Cardiac septum (tissue), 1 donor: ENCODE measurements around the gene PSMD5. TPM values are rescaled to one million over a fixed set of nuclear protein-coding genes. Genes with fewer than 3 reads are reported as not detected.

Source experiments
- DNase-seq: peaks from one replicate; pipeline ENCODE4 v3.0.0-alpha.2; 2020; ENCODE audit warnings: low spot score
- intact Hi-C: fragments of 100-400 bp; cut with DNase I; formaldehyde crosslinking; loops from one replicate; pipeline ENCODE4 v1.14.0; 2022
- long read RNA-seq: library from polyadenylated mRNA; unstranded; transcript quantifications from one replicate; pipeline ENCODE4 v2.0.0, GENCODE V29; 2021
- total RNA-seq: library from RNA; stranded (reverse); fragmentation: NEBNext Ultra II Directional; extraction: Animal tissue kit (Norgen Biotek cat#: 25700); gene quantifications from one replicate; pipeline ENCODE4 v1.2.1, GENCODE V29; 2021
- donor health status: DM: no; HTN: no; CAD: no.

PSMD5 gene
- total RNA-seq = 13.5 TPM
- long read RNA-seq, transcript PSMD5-201 (10 exons, 3,443 nt) = major isoform, 17 of 18 reads
- long read RNA-seq, partial matches to known transcripts = 0 of 18 reads
- long read RNA-seq, other reads (novel, unspliced or antisense) = 1 of 18 reads

DNA sequence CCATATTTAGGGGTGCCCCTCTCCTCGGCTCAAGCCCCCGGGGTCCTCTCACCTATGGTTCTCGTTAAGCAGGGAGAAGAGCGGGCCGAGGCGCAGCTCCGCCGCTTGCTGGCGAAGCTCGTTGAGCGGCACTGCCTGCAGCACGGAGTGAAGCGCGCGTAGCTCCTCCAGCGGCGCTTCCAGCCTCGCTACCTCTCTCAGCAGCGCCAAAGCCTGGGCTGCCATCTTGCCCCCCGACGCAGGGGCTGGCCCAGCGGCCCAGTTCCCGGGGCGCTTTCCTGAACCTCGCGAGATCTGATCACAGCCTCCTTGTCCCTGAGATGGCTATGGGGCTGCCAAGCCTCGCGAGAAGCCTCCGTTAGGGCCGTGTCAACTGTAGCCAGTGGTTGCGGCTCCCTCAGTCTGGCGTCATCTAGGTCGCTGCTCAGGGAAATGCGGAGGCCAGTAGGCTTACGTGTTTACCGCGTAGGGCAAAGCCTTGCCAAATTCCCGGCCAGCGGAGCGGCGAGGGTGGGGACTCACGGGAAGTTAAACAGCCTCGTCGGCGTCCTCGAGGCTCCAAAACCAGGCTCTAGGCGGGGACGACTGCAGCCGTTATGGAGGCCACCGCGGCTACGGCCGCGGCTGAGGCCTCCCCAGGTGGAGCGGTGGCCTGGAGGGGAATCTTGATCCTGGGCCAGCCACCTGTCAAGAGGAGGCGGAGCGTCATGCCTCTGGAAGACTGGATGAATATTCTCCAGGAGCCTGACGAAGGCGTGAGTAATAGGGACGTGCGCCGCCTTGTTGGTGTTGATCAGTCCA, at the start of gene PSMD5:
PSMD5 (minus strand) TSS at position 238 of the 801 bp plus-strand sequence; CDS start at position 225, 13 bp downstream.
- intact Hi-C loops = loop anchor here (5.0 kb wide), 2 partner anchors 34 to 51 kb away; partner anchors contain the start of genes FBXW2 and PHF19
- peak; percentile 98 for DNase-seq

DNA sequence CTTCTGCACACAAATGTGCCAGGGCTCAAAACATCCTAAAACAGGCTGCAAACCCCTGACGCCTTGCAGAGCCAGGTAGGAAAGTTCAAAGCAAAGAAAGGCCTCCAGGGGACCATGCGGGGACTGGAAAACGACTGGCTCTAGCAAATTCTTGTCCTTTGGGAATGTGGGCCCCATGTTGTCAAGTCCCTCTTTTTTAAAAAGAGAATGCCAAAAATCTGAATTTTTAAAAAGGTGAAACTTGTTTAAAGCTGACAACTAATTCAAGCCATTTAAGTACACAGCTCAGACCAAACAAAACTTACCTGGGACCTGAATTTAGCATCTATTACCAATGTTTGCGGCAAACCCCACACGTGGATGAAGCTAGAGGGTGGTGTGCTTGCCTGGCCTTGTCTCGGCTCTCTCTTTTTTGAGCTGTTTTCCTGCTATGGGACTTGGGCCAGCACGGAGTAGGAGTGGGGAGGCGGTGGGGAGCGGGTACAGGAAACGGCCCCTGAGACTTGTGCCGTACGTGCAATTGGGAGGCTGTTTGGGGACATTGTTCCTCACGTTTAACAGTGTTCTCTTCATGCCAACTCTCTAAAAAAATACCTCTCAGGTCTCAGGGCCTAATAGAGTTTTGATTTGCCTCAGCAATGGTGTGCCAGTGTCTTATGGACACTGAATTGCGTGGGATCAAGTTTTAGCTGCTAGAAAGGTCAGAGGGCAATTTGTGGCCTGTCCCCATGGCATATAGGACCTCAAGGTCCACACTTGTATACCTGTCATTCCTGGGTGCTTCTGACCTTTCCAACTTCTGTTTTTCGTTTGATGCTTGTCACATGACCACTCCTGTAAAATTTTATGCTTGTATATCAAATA, 49.4 kb upstream of the PSMD5 start:
- DNase-seq = no peak
- intact Hi-C loops = no loop called here

DNA sequence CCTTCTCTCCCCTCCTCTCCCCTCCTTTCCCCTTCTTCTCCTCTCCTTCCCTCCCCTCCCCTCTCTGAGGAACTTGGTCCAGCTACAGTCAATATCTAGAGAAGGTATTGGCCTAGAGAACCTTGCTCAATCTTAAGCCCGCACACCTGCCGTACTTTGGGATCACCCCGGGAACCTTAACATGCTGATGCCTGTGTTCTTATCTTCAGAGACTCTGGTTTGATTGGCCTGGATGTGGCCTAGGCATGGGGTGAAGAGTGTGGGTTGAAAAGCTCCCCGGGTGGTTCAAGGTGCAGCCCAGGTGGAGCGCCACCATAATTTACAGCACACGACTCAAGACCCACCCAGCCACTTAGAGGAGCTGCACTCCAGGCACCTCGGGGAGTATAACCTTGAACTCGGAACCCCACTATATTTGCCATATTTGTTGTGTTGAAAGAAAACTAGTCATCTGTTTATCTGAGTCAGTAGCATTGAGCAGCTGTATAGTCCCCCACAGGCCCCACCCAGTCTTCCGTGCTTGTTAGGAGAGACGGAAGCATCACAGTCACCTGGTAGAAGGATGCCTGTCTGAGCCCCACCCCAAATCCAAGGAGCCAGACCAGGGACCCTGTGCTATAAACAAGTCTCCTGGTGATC, 48.6 kb upstream of the PSMD5 start:
- intact Hi-C loops = no loop called here
- DNase-seq = no peak

DNA sequence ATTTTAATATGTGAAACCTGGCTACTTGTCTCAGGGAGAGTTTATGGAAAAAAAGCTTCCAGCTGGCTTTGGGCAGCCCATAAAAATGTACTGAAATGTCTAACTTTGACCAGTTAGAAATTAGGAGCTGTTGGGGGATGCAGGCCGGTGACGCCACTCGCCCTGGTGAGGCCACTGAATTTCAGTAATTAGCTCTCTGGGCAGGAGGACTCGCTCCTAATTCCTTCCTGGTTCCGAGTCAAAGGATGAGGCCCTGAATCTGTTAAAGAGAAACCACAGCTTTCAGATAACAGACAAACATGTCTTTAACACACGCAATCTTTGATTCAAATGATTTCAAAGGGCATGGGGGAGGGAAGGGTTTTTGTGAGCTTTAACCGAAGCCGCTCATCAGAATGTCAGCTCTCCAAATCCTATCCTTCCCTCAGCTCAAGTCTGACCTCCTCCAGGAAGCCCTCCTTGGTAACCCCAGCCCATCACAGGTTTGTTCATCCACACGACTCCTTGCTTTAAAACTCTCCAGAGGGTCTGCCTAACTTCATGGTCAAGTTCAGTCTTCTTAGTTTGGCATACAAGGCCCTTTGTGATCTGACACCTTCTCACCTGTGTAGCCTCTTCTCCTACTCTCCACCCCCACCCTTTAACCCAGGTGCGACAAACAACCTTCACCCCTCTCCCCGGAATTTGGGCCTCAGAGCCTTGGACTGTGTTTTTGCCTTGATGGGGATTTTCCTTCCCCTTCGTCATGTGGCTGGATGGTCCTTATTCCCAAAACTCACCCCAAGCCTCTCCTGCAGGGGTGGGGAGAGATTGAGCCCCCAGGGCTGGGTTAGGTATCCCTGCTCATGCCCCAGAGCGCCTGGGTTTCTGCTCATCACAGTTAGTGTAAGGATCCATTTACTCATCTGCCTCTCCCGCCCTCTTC, 47.9 kb upstream of the PSMD5 start:
- intact Hi-C loops = no loop called here
- no peak for DNase-seq

- intact Hi-C loops = no loop called here
- DNase-seq = no peak
Observed at GRCh38 chr9:120889606-120890271, 47.0 kb upstream of the PSMD5 start.

DNA sequence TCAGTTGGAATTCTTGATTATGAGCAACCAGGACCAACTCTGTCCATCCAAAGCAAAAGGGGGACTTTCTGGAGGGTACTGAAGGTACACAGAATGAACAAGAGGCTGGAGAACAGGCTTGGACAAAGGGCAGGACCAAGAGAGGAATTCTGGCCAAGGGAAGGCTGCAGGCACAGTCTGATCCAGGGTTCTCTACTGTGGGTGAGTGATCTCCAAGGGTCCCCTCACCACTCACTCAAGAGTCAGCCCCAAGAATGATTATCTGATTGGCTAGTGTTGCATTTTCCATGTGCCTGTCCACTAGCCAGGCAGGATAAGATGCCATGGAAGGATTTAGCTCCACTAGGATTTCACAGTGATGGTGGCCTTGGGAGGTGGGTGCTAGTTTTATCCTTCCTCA, 45.9 kb upstream of the PSMD5 start:
- intact Hi-C loops = no loop called here
- DNase-seq = no peak

DNA sequence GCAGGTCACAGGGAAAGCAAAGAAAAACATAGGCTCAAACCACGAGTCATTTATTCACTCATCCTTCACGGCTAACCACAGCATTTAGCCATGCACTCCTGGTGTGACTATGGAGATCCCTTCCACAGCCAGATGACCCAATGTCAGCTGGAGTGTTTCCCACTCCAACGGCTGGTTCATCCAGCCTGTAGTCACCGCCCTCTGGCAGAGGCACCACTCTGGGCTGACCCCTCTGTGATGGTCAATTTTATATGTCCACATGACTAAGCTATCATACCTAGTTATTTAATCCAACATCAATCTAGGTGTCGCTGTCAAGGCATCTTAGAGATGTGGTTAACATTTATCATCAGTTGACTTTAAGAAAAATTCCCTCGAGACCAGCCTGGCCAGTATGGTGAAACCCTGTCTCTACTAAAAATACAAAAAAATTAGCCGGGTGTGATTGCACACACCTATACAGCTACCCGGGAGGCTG, 43.8 kb upstream of the PSMD5 start:
- DNase-seq = no peak
- intact Hi-C loops = no loop called here

DNA sequence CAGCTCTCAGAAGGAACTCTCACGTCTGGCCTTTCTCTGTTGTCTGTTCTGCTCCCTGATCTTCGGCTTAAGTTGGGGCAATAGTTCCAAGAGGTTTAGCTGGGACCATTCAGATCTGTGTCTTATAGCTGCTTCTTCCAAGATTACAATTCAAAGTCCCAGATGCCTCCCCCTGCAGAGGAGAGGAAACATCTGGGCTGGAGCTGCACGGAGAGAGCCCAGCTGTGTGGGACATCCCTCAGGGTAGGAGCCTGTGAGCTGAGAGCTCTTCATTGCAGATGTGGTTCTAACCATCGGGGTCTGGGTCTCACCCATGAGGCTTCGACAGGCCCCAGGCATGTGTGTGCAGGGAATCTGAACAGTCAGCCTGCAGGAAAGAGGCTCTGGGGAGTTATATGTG, 43.2 kb upstream of the PSMD5 start:
- no peak for DNase-seq
- intact Hi-C loops = no loop called here

DNA sequence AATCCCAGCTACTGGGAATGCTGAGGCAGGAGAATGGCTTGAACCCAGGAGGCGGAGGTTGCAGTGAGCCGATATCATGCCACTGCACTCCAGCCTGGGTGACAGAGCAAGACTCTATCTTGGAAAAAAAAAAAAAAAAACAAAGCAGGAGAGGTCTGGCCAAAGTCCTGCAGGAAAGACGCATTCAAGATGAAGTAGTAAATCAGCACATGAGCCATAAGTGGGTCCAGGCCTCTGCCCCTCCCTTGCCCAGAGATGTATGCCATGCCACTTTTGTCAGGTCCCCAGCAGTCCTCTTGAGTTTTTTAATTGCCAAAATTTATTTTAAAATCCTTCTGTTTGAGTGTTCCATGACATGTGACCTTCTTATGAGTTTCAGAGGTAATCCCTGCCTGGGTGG, 42.7 kb upstream of the PSMD5 start:
- DNase-seq = no peak
- intact Hi-C loops = no loop called here

- DNase-seq = no peak
- intact Hi-C loops = no loop called here
Observed at GRCh38 chr9:120883608-120883996, 40.9 kb upstream of the PSMD5 start.

GRCh38 chr9:120882935-120883607, 40.3 kb upstream of the PSMD5 start:
- DNase-seq = no peak
- intact Hi-C loops = no loop called here

DNA sequence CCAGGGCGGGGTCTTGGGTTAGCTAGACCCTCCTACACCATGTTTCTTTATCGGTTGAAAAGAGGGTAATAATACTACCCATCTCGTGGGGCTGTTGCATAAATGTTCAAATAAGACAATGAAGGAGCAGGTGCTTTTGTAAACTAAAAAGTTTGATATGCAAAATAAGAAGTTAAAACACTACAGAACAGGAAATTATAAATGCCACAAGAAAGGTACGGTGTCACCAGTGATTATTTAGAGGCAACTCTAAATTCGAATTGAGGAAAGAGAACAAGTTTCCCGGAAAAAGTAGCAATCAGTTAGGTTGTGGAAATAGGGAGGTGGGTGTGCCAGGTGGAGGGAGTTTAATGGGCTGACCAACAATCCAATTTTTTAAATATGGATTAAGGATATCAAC, 36.7 kb upstream of the PSMD5 start:
- no peak for DNase-seq
- intact Hi-C loops = loop anchor here (5.0 kb wide), 1 partner anchor 37 kb away; the partner anchor contains the start of gene PSMD5

DNA sequence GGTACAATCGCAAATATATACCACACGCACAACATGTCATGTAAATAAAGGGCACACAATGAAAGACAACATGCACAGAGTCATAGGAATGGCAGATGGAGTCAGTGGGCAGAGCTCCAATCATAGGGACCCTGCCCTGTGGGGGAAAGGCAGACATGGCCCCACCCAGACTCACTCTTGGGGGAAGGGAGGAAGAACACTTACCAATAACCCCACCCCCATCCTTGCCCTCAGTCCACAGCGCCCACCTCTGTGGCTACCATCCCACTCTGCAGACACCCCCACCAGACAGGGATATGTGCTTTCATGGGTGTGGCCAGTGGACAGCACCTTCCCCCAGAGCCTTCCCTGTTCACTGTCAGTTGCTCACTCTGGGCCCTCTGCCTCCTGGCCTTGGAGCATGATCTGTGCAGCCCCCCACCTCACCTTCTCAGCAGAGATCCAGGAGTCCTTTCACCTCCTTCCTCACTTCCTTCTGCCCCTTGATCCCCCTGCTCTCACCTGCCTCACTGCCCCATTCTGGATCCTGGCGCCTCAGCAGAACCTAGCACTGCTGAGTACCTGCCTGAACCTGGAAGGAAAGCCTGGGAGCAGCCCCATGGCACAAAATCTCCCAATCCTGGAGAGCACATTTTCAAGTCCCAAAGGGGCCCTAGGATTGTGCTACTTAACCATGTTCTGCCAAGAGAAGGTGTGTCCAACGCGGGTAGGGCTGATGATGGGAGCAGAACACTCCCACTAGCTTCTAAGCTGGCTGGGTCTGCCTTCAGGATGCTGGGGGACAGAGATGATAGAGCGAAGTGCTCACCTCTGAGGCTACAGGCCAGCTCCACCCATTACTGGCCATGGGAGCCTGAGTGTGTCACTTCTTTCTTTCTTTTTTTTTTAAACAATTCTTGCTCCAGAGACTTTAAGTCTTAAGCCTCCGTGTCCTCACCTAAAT, 35.7 kb upstream of the PSMD5 start:
- intact Hi-C loops = loop anchor here (5.0 kb wide), 1 partner anchor 36 kb away; the partner anchor contains the start of gene PSMD5
- no peak for DNase-seq

DNA sequence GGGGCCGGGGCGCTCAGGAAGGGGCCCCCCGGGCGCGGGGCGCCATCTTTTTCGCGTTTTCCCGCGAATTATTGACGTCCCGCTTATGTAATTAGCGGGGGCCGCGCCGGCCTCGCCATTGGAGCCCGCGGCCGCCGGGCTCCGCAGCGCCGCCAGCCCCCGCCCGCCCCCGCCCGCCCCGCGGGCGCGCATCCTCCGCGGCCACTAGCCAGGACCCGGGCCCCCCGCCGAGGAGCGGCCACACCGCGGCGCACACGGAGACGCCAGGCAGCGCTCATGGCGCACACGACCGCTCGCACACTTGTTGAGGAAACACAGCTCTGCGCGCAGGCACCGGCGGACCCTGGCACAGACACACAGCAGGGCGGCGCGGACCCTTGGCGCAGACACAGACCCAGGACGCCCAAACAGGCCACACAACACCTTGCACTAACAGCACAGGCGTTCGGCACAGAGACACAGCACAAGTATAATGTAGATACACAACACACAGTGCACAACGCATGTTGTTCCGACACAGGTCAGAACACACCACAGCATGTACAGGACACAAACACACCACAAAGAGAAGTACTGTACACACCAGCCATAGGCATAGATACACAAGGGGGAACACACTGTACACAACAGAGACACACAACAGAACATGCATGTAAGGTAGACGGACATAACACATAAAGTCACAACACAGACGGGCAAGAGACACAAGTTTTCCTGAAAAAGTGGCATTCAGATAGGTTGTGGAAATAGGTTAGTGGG, 34.7 kb upstream of the PSMD5 start:
- intact Hi-C loops = loop anchor here (5.0 kb wide), 1 partner anchor 35 kb away; the partner anchor contains the start of gene PSMD5
- DNase-seq = peak; percentile 81

DNA sequence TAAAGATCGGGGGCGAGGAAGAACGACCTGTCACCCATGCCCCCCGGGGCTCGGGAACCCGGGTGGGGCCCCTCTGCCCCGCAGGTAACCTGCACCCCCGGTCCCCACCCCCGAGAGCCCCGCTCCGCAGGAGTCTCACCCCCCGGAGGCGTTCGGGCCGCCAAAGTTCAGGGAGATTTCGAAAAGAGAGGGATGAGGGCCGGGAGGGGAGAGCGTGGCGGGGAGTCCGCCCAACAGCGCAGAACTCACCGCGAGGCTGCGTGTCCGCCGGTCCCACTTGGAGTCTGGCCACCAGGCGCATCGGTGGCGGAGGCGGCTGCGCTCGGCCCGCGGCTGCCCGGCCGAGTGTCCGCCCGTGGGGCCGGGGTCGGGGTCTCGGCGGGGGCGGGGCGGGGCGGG, 34.1 kb upstream of the PSMD5 start, which contains the start of gene PHF19:
PHF19 (minus strand) TSS at position 347 of the 399 bp plus-strand sequence. CDS start 2,447 bp downstream, outside the sequence.
- intact Hi-C loops = loop anchor here (5.0 kb wide), 1 partner anchor 35 kb away; the partner anchor contains the start of gene PSMD5
- DNase-seq = no peak
